ENCODE data around the gene MFAP4.

MFAP4 gene

GRCh38 chr17:19384723-19385391 lies 2.1 kb downstream of the MFAP4 start:
- DNase-seq = no peak

GRCh38 chr17:19383681-19384470 lies 3.1 kb downstream of the MFAP4 start:
- no peak for DNase-seq

- DNase-seq = no peak
Measured at GRCh38 chr17:19382531-19383444, 4.2 kb downstream of the MFAP4 start.

- DNase-seq = no peak
Measured at GRCh38 chr17:19381741-19382444, 5.1 kb downstream of the MFAP4 start.

- DNase-seq = no peak
Measured at GRCh38 chr17:19381361-19381740, 5.6 kb downstream of the MFAP4 start.

- no peak for DNase-seq
Measured at GRCh38 chr17:19380481-19381301, 6.3 kb downstream of the MFAP4 start.

GRCh38 chr17:19379361-19380065 lies 7.5 kb downstream of the MFAP4 start:
- DNase-seq = no peak

- no peak for DNase-seq
Measured at GRCh38 chr17:19378416-19379360, 8.3 kb downstream of the MFAP4 start, which contains the start of gene MAPK7. TSS of gene MAPK7 (plus strand) at chr17:19378498. CDS start at chr17:19378901, 403 bp downstream.

GRCh38 chr17:19377602-19378415 lies 9.2 kb downstream of the MFAP4 start:
- DNase-seq = peak; percentile 85

GRCh38 chr17:19376811-19377210 lies 10.2 kb downstream of the MFAP4 start:
- DNase-seq = no peak

GRCh38 chr17:19375732-19376131 lies 11.3 kb downstream of the MFAP4 start:
- DNase-seq = no peak

- DNase-seq = no peak
Measured at GRCh38 chr17:19374136-19374535, 12.9 kb downstream of the MFAP4 start.

- DNase-seq = no peak
Measured at GRCh38 chr17:19372866-19373504, 14.0 kb downstream of the MFAP4 start.

GRCh38 chr17:19372439-19372838 lies 14.6 kb downstream of the MFAP4 start:
- DNase-seq = no peak

GRCh38 chr17:19372011-19372370 lies 15.0 kb downstream of the MFAP4 start:
- no peak for DNase-seq

GRCh38 chr17:19371259-19372010 lies 15.6 kb downstream of the MFAP4 start:
- DNase-seq = no peak

- no peak for DNase-seq
Measured at GRCh38 chr17:19370493-19370960, 16.5 kb downstream of the MFAP4 start.
